Peyer's patch (tissue), 4 donors: ENCODE results near the gene SYNPO. TPM values are rescaled to one million over a fixed set of nuclear protein-coding genes. Genes with fewer than 3 reads are reported as not detected.

Experiments
- DNase-seq, 3 donors: peaks; one replicate each; pipeline ENCODE4 v3.0.0-alpha.2; 2017 to 2019
- H3K27ac ChIP-seq, 4 donors: fragments of 200-600 bp; sonication (generic); one replicate each; pipeline ENCODE4 v1.5.1; 2016 to 2019
- H3K27me3 ChIP-seq, 2 donors: fragments of 200-600 bp; sonication (generic); one replicate each; pipeline ENCODE4 v1.5.1; 2019
- H3K36me3 ChIP-seq, 3 donors: fragments of 200-600 bp; sonication (generic); one replicate each; pipeline ENCODE4 v1.5.1; 2016 to 2019
- H3K4me1 ChIP-seq, 4 donors: fragments of 200-600 bp; sonication (generic); one replicate each; pipeline ENCODE4 v1.5.1; 2016 to 2019
- H3K4me3 ChIP-seq, 4 donors: fragments of 200-600 bp; sonication (generic); 1 replicate in 3 of 4; 2 replicates in 1 of 4; pipeline ENCODE4 v1.5.1; 2016 to 2019; ENCODE audit warnings: mild to moderate bottlenecking in 1 of 4
- H3K9me3 ChIP-seq, 4 donors: fragments of 200-600 bp; sonication (generic); one replicate each; pipeline ENCODE4 v1.5.1; 2016 to 2019; ENCODE audit warnings: mild to moderate bottlenecking in 1 of 4
- CTCF ChIP-seq, 6 experiments: fragments of 450-650 bp in 4 of 6; fragments of 200-600 bp in 2 of 6; sonication (generic) in 1 of 6; IDR thresholded peaks; one replicate each; pipeline ENCODE4 v1.5.1; 2017 to 2019; ENCODE audit warnings: antibody characterized with exemption in 6 of 6, mild to moderate bottlenecking in 3 of 6, moderate library complexity in 1 of 6
- POLR2A ChIP-seq, 2 donors: fragments of 450-650 bp; IDR thresholded peaks; one replicate each; pipeline ENCODE4 v1.5.1; 2017; ENCODE audit warnings: antibody characterized with exemption in 2 of 2, mild to moderate bottlenecking in 2 of 2, moderate library complexity in 2 of 2
- total RNA-seq, 4 donors: library from RNA; depleted of rRNA; stranded (reverse); fragments of >200 nt; gene quantifications; one replicate each; pipeline ENCODE4 v1.1.0, GENCODE V29; 2016

The SYNPO gene
- total RNA-seq, 4 donors from 2014 or later = 28.1 to 93.3 (median 75.8) TPM

DNA sequence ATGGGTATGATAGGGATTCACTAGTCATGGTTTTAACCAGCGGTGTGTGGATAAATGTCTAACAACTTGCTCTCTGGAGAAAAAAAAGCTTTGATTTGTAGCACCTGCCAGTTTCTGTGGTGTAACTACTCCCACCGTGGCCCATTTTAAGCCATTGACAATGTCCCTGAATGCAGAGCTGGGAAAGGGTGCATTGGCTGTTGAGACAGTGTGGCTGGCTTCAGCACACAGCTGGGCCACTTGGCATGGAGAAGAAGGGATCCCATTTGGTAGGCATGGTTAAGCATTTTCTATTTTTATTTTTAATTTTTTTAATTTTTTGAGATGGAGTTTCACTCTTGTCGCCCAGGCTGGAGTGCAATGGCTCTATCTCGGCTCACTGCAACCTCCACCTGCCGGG is 31.5 kb upstream of the SYNPO start:
- DNase-seq = no peak
- Histone ChIP-seq H3K27me3 (no peaks in the 10 kb centered on the region), H3K36me3 (no peaks in the 10 kb centered on the region), H3K9me3 (no peaks in the 10 kb centered on the region), H3K4me1 (peaks cover 0 to 42% (median 15%) of the 10 kb centered on the region in 4 donors), H3K27ac (peak overlapping the region in 2 of 4 donors; percentile 64 to 74), H3K4me3 (no peak overlapping the region)
- TF ChIP-seq CTCF (IDR thresholded peaks at IDR 0.05) = no peak
- no peak for TF ChIP-seq POLR2A (IDR thresholded peaks at IDR 0.05)

DNA sequence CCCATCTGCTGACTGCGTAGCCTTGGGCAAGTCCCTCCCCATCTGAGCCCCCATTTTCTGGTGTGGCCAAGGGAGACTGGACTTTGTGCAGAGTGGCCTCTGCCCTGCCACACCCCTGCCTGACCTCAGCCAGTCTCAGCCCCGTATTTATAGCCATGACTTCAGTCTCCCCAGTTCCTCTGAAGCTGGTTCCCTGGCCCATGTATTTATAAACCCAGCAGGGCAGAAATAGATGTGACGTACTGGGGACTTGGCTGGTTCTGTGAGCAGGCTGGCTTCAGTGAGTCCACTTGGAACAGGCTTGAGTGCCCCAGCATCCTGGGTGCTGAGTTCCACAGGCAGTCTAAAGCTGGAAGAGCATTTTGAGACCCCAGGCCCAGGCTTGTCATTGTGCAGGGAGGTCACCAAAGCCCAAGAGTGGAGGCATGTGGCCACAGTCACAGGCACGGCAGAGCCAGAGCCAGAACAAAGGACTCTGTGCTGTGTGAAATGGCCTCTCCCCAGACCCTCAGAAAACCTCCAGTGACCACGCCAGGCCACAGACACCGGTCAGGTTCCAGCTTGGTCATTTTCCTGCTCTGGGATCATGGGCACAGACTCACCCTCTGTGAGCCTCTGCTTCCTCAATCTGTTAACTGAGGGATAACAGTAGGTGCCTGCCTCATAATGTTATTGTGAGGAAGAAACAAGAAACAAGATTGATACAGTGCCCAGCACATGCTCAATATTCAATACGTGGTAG is 30.4 kb upstream of the SYNPO start:
- TF ChIP-seq POLR2A (IDR thresholded peaks at IDR 0.05) (peak; percentile 21 to 72), CTCF (IDR thresholded peaks at IDR 0.05) (no peak)
- H3K9me3 ChIP-seq = no peaks in the 10 kb centered on the region
- peak overlapping the region in 1 of 4 donors; percentile 2 for H3K4me3 ChIP-seq
- peak overlapping the region in 3 of 4 donors; percentile 53 to 87 (median 74) for H3K27ac ChIP-seq
- no peaks in the 10 kb centered on the region for H3K36me3 ChIP-seq
- H3K27me3 ChIP-seq = no peaks in the 10 kb centered on the region
- H3K4me1 ChIP-seq = peaks cover 0 to 53% (median 21%) of the 10 kb centered on the region in 4 donors
- peak in 2 of 3 donors; percentile 81 to 82 for DNase-seq

GRCh38 chr5:150611026-150611425 is 29.4 kb upstream of the SYNPO start:
- no peaks in the 10 kb centered on the region for H3K36me3 ChIP-seq
- H3K27ac ChIP-seq = peak overlapping the region in 2 of 4 donors; percentile 74 to 90
- no peaks in the 10 kb centered on the region for H3K27me3 ChIP-seq
- H3K4me1 ChIP-seq = peaks cover 0 to 63% (median 28%) of the 10 kb centered on the region in 4 donors
- DNase-seq = no peak
- H3K9me3 ChIP-seq = no peaks in the 10 kb centered on the region
- no peak overlapping the region for H3K4me3 ChIP-seq
- no peak for TF ChIP-seq CTCF (IDR thresholded peaks at IDR 0.05)
- TF ChIP-seq POLR2A (IDR thresholded peaks at IDR 0.05) = no peak

DNA sequence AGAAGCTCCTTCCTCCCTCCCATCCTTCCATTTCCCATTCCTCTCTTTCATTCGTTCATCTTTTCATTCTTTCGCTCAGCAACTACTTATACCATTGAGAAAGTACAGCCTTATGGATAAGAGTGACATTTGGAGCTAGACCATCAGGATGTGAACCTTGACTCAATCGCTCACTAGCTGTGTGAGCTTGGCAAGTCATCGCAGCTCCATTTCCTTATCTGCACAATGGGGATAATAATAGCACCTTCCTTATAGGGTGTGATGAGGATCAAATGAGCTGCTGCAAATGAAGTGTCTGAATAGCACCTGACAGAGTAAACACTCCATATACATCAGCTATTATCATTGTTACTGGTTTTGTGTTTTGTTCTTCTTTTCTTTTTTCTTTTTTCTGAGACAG is 28.1 kb upstream of the SYNPO start:
- no peaks in the 10 kb centered on the region for H3K9me3 ChIP-seq
- no peaks in the 10 kb centered on the region for H3K27me3 ChIP-seq
- H3K36me3 ChIP-seq = no peaks in the 10 kb centered on the region
- peaks cover 0 to 76% (median 28%) of the 10 kb centered on the region in 4 donors for H3K4me1 ChIP-seq
- no peak overlapping the region for H3K4me3 ChIP-seq
- peak overlapping the region in 3 of 4 donors; percentile 32 to 90 (median 74) for H3K27ac ChIP-seq
- peak in 1 of 3 donors; percentile 75 for DNase-seq
- TF ChIP-seq POLR2A (IDR thresholded peaks at IDR 0.05) (peak in 1 of 2 donors; percentile 24), CTCF (IDR thresholded peaks at IDR 0.05) (no peak)

GRCh38 chr5:150612905-150613670 is 27.4 kb upstream of the SYNPO start:
- TF ChIP-seq CTCF (IDR thresholded peaks at IDR 0.05) = no peak
- no peak for TF ChIP-seq POLR2A (IDR thresholded peaks at IDR 0.05)
- Histone ChIP-seq H3K9me3 (no peaks in the 10 kb centered on the region), H3K36me3 (peaks cover 0 to 5% (median 0%) of the 10 kb centered on the region in 3 donors), H3K27me3 (no peaks in the 10 kb centered on the region), H3K4me3 (no peak overlapping the region), H3K4me1 (peaks cover 0 to 77% (median 28%) of the 10 kb centered on the region in 4 donors), H3K27ac (peak overlapping the region in 2 of 4 donors; percentile 74 to 90)
- DNase-seq = no peak
